ENCODE results near the gene NEURL3. TPM values are rescaled to one million over a fixed set of nuclear protein-coding genes. Genes with fewer than 3 reads are reported as not detected.

NEURL3 gene
- polyA plus RNA-seq, 3 donors = 4.0 to 5.5 (median 4.8) TPM

GRCh38 chr2:96546321-96546720 lies 41.2 kb upstream of the NEURL3 start:
- no peak for DNase-seq (ENCODE audit: extremely low read depth in 1 of 11, low read depth in 9 of 11, low spot score in 4 of 11)

GRCh38 chr2:96542357-96542977 lies 37.3 kb upstream of the NEURL3 start:
- no peak for DNase-seq (ENCODE audit: extremely low read depth in 1 of 11, low read depth in 9 of 11, low spot score in 4 of 11)

DNA sequence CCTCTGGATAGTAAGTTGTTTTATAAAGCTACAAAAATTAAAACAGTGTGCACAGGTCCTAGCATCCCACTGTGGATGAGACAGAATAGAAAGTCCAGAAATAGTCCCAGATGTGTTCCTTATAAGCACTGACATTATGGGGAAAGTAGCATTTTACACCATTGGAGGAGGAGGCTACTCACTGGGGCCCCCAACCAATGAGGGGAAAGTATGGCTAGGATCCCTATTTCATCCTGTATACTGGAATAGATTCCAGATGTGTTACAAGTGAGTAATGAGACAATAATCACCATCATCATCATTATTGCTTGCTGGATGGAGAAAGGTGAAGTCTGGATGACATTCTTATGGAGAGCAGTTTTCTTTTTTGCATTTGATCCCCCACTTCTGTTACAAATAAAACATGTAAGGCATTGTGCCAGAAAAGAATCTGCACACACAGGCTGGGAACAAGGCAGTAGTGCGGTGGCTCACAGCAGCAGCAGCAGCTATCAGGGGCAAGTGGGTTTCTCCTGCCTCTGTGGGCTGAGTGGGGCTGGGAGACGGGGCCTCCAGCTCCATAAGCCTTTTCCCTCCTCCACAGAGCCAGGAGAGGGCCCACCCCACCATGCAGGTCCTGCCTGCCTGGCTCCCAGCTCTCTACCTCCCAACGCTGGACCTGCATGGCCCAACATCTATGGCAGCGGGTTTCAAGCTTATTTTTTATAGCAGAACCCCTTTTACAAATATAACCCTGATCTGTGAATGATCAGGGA lies 36.4 kb upstream of the NEURL3 start:
- DNase-seq (ENCODE audit: extremely low read depth in 1 of 11, low read depth in 9 of 11, low spot score in 4 of 11) = no peak

- DNase-seq (ENCODE audit: extremely low read depth in 1 of 11, low read depth in 9 of 11, low spot score in 4 of 11) = no peak
These were observed 35.0 kb upstream of the NEURL3 start for GRCh38 chr2:96540136-96540535.

DNA sequence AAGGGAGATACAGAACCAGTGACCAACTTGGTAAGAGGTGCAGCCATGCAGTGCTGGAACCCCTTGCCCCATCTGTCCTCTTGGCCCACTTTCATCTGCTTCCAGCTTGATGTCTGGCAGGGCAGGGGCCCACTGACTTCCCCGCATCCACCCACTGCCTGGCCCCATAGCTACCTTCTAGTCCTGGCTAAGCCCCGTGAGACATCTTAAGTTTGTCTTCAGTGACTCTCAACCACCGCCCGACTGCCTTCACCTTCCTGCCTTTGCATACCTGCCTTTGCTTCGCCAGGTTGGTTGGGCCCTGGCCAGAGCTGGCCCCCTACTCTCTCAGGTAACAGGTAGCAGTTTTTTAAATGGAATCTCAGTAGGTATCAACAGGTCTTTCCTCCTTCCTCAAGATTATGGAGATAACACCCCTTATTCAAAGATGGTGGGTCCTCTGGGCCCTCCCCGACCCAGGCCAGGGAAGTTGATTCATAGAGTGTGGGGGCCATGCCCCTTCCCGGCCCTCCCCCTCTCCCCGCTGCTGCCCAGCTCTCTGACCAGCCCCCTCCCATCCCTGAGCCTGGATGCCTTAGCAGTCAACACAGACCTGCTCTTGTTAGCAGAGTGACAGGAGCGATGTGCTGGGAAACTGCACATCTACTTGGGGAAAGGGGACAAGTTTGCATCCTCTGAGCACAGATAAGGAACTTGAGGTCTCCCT lies 34.2 kb upstream of the NEURL3 start:
- DNase-seq (ENCODE audit: extremely low read depth in 1 of 11, low read depth in 9 of 11, low spot score in 4 of 11) = no peak

- peak in 1 of 11 donors; percentile 55 for DNase-seq (ENCODE audit: extremely low read depth in 1 of 11, low read depth in 9 of 11, low spot score in 4 of 11)
These were observed 33.5 kb upstream of the NEURL3 start for GRCh38 chr2:96538487-96539214.

DNA sequence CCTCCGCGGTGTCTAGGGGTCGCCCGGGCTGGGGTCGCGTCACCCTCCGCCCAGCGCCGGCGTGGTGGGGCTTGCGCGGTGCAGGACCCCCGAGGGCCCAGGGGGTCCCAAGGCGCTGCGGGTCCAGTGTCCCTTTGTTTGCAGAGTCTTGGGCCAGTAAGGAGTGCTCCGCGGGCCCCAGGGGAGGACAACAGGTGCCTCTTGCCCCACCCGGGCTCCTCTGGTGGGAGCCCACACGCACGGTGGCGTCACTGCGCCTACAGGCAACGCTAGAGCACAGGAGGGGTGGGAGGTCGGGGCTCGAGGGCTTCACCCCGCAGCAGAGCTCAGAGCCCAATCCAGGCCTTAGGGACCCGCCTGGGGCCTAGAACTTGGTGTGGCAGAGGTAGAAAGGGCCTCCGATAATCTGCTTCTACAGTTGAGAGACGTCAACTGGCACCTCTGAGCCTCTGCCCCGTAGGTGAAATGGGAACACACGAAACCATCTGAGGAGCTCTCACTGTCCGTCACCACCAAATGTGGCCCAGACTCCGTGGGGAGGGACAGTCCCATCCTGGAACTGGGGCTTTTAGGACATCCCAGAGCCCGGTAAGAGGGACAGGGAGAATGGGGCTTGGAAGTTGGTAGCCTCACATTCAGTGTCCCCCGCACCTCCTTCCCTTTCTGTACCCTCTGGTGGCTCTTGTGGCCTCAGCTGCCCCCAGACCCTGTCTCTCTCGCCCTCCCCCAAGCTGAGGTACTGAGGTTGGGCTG lies 32.8 kb upstream of the NEURL3 start:
- DNase-seq (ENCODE audit: extremely low read depth in 1 of 11, low read depth in 9 of 11, low spot score in 4 of 11) = no peak

DNA sequence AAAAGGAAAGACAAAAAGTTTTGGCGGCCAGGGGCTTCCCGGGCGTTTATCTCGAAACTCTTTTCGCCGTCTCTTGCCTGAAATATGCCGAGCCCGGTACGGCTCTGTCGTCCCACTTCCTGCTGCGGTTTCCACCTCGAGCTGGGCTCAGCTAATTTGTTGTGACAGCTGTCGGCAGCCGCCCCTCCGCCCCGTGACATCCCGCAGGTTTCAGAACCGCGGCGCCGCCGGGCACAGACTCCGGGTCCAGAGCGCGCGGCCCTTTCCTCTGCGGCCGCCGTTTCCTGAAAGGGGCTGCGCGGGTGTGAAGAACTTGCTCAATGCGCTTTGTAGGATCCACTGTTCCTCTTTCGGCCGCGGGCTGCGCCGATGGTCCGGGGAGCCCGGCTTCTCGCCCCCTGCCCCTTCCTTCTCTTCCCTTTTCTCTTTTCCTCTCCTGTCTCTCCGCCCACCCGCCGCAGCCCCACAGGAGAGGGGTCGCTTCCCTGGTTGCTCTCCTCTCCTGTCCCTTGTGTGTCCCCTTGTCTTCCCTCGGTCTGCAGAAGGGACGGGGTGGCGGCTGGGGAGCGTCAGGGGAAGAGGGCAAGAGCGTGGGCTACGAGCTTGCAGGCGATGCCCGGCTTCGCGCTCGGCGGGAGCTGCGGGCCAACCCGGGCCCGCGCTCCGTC lies 32.0 kb upstream of the NEURL3 start:
- DNase-seq (ENCODE audit: extremely low read depth in 1 of 11, low read depth in 9 of 11, low spot score in 4 of 11) = no peak

DNA sequence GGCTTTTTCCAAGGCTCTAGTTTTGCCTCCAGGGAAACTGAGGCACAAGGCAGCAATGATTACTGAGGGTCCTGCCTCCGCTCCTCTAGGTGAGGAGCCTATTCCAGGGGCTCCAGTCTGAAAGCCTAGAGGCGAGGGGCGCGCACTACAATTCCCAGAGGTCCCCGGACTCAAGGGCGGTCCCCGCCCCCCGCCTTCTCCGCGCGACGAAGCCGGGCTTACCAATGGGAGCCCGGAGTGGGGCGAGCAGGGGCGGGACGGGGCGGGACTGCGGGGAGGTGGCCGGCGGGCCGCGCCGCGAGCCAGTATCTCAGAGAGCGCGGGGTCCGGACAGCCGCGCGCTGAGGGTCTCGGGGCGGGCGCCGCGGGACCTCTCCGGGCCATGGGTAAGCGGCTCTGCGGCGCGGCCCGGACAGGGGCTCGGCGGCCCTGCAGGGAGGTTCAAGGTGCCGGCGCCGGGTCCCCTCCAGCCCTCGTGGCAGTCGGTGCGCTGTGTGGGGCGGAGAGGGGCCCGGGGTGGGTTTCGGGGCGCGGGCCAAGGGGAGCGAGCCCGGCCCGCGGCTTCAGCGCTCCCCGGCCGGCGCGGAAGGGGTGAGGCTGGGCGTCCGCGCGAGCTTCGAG lies 31.4 kb upstream of the NEURL3 start, which contains the start of gene ARID5A:
ARID5A (plus strand) TSS at position 308 of the 621 bp plus-strand sequence; CDS start at position 383, 75 bp downstream.
- peak in 10 of 11 donors; percentile 72 to 92 (median 86) for DNase-seq (ENCODE audit: extremely low read depth in 1 of 11, low read depth in 9 of 11, low spot score in 4 of 11)

DNA sequence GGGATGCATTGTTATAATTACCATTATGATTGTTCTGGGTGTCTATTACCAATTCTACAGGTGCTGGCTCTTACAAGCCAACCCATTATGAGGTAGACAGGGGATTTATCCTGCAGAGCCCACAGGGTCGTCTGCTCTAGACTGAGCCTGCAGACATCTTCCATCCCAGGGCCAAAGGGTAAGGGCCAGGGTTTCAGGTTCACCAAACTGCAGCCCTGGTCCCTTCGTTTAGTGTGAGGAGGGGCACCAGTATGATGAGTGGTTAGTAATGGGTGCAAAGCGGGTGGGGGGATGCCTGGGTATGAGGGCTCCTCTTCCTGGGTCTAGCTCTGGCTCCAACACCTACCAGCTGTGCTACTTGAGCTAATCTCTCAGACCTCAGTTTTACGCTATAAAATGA lies 30.2 kb upstream of the NEURL3 start:
- DNase-seq (ENCODE audit: extremely low read depth in 1 of 11, low read depth in 9 of 11, low spot score in 4 of 11) = no peak

GRCh38 chr2:96534701-96535181 lies 29.6 kb upstream of the NEURL3 start:
- DNase-seq (ENCODE audit: extremely low read depth in 1 of 11, low read depth in 9 of 11, low spot score in 4 of 11) = no peak

DNA sequence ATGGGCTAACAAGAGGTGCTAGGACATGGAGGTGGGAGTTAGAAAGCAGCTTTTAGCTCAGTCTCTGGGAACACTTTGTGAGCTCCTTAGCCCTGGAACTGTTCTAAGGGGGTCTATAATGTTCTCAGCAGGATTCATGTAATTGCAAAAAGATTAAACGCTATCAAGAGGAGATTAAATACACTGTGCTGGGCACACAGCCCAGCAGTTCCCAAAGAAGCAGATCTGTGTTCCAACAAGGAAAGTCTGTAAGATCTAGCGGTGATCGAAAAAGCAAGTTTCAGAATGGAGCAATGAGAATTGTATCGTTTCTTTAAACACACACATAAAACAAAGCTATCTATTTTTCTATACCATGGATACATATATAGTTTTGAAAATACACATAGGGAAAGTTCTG lies 29.0 kb upstream of the NEURL3 start:
- no peak for DNase-seq (ENCODE audit: extremely low read depth in 1 of 11, low read depth in 9 of 11, low spot score in 4 of 11)

DNA sequence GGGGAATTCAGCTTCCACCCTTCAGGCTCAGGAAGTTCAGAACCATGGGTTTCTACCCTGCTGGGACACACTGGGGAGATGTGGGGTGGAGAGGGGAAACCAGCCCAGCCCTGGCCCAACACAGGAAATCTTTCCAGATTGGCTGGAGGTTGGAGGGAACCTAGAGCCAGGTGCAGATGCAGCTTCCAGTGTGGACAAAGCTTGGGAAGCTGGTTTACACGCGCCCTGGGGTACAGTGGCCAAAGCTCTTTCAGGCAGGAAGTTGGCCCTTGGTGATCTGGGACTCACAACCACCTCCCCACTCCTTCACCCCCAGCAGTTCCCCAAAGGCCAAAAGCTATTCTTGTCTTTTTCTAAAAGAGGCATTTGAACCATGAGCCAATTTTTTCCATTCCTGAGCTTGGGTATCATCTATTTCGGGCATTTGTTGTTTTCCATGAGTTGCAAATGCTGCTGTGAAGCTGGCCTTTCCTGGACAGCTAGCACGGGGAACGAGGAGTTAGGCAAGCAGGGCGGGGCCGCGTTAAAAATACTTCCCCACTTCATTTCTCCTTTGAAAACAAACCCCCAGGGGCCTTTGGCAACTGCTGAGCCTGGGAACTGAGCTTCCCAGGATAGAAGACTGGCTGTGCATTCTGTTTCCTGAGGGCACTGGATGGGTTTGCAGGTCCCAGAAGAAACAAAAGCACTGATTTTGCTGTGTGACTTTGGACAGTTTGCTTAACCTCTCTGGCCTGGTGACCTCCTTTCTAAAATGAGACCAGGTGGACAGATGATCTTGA lies 28.3 kb upstream of the NEURL3 start:
- no peak for DNase-seq (ENCODE audit: extremely low read depth in 1 of 11, low read depth in 9 of 11, low spot score in 4 of 11)

GRCh38 chr2:96532641-96533291 lies 27.6 kb upstream of the NEURL3 start:
- no peak for DNase-seq (ENCODE audit: extremely low read depth in 1 of 11, low read depth in 9 of 11, low spot score in 4 of 11)

DNA sequence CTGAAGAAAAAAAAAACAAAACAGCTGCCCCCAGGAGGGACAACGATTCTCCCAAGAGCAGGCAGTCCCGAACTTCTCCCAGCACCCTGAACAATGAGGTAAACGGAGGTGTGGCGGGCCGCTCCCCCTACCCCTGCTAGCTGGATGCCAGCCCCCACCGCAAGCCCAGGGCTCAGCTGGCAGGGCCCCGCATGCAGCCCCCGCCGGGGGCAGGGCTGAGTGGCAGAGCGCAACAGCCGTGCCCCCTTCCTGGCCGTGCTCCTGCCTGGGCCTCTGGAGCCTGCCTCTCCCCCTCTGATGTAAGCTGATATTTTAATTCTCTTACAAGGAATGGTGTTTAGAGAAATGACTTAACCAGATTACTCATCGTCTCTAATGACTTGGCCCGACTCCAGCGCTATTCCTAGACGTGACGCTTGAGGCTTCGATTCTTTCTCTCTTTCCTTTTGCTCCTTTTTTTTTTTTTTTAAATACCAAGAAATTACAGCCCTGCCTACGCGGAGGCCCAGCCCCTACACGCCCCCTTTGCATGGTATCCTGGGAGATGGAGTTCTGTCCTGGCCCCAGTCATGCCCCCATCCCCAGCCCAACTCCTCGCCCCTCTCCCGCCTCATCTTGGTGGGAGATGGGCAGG lies 26.8 kb upstream of the NEURL3 start:
- DNase-seq (ENCODE audit: extremely low read depth in 1 of 11, low read depth in 9 of 11, low spot score in 4 of 11) = peak; percentile 89 to 98 (median 94)

GRCh38 chr2:96531366-96531765 lies 26.2 kb upstream of the NEURL3 start:
- no peak for DNase-seq (ENCODE audit: extremely low read depth in 1 of 11, low read depth in 9 of 11, low spot score in 4 of 11)

Measured in renal cortex interstitium (tissue), 11 donors.